ENCODE measurements around the gene LPP.

The LPP gene

DNA sequence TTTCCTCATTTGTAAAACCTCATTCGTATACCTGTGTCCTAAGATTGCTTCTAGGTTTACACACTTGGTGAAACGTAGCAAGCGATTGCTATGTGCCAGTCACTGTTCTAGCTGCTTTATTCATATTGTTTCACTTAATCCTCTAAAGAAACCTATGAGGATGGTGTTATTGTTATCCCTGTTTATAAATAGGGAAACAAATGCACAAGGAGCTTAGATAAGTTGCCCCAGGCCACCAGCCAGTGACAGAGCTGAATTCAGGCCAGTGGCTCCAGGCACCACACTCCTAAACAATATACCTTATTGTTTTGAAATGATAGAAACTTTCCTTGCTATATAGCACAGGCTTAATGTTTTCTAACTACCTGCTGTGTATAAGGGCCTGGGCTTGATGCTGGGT, 44.0 kb downstream of the LPP start:
- no peak for DNase-seq (ENCODE audit: low read depth)

DNA sequence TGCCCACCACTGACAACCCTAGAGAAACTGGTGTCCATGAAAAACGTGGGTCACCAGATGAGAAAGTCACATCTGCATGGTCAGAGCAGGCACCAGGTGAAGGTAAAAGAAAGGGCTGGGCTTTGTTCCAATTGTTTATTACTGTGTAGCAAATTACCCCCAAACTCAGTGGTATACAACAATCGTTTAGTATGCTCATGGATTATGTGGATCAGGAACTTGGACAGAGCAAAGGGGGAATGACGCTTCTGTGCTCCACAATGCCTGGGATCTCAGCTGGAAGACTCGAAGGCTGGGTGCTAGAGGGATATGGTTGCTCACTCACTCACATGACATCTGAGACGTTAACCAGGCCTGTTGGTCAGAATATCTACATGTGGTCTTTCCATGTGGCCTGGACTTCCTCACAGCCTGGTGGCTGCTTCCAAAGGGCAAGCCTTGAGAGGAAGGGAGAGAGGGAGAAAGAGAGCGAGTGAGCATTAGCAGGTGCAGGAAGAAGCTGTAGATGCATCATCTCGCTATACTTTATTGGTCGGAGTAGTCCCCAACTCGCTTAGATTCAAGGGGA, 44.9 kb downstream of the LPP start:
- DNase-seq (ENCODE audit: low read depth): no peak

DNA sequence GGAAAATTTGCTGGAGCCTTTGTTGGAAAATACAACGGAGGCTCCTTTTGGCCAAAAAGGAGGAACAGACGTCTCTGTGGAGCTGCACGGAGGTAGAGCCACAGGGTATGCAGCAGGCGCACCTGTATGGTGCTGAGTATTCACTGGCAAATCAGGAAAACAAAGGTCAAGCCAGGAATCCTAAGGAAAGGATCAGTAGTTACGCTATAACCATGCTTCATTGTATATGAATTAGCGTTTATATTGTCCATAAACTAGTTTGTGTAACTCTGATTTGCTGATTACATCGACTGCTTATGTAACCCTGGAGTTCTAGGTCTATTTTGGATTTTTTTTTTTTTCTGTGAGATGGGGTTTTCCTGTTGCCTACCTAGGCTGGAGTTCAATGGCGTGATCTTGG, 45.4 kb downstream of the LPP start:
- DNase-seq (ENCODE audit: low read depth): no peak

DNA sequence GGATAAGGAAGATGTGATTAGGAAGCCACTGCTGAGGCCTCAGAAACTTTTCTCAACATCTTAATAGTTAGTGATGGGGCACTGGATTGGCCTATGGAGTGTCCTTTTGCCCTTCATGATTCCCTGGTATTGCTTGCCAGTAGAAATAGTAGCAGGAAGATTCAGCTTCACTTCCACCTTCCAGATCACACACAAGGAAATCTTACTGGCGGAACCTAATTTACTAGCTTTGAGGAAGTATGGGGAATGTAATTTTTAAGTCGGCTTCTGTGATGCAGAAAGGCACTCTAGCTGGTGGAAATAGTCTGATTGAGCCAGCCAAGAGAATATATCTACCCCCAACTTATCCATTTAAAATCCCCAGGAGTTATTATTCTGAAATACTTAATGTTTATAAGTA, 46.5 kb downstream of the LPP start:
- no peak for DNase-seq (ENCODE audit: low read depth)

DNA sequence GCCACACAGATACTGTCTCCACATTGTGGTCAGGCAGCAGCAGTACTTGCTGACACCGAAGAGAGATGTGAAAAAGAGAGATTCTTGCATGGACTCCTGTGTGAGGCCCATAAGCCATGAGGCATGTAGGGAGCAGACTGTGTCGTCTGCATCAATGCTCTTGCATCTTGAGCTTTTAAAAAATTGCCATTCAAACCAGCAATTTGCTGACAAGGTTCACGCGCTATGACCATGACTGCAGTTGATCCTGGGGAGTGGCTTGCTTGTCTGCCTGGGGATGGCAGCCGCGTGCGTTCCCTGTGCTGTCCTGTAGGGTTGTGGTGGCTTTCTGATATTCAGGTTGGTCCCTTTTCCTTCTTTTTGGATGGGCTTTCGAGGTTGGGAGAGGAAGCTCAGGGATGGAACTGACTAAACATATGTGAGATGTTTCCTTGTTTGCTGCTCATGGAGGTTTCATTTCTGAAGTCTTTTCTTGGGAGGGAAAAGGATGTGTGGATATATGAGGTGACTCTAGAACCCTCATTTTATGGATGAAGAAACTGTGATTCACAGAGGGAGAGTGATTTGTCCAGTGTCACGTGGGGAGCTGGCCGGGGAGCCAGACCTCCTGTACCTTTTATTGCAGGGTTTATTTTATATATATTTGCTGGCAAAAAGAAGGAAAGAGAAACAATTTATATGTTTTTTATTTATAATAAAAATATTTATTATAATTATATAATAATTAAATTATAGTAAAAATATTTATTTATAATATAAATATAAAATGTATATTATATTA, 48.6 kb downstream of the LPP start:
- DNase-seq (ENCODE audit: low read depth): no peak

DNA sequence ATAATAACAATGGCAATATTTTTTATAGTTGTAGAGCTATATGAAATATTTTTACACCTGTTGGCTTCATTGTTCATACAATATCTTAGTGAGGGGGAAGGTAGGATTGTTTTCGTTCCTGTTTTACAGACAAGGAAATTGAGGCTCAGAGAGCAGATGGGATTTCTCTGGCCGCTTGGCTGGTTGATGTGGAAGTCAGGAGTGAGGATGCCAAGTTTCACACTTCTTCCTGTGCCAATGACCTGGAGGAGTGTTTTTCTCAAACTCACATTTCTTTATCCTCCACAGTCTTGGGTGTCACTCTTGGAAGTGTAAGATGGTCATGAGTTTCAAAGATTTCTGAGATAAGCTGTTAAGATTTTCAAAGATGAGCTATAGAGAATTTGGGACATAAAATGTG, 50.6 kb downstream of the LPP start:
- no peak for DNase-seq (ENCODE audit: low read depth)

DNA sequence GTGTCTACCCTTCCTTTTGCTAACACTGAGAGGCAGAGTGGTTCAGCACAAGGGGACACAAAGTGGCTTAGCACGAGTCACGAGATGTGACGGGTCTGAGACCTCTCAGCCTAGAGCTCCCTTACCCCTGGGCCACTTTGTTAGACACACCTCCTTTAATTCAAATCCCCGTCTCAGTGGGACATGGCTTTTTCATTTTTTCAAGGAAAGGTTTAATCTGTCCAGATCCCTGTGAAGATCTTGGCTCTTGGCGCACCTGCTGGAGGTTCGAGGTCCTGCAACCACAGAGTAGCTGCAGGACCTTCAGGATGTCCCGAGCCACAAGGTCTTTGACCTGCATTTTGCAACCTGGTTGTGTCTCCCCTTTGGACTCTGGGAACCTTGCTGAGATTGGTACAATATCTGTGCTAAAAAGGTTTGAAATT, 52.0 kb downstream of the LPP start:
- DNase-seq (ENCODE audit: low read depth): no peak

DNA sequence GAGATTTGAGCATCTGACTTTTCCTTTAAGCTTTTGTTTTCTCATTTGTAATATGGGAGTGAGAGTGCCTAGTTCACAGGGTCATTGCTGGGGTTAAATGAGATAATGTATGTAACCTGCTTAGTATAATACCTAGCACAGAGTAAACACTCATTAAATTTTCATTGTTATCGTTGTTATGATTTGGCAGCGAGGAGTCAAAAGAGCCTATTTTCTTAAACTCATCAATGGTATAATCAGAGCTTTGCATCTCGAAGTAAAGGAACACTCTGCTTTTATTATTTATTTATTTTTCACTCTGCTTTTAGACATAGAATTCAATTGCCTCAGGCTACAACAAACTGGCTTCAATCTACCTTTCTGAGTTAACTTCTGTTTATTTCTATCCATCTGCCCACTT, 52.8 kb downstream of the LPP start:
- no peak for DNase-seq (ENCODE audit: low read depth)

DNA sequence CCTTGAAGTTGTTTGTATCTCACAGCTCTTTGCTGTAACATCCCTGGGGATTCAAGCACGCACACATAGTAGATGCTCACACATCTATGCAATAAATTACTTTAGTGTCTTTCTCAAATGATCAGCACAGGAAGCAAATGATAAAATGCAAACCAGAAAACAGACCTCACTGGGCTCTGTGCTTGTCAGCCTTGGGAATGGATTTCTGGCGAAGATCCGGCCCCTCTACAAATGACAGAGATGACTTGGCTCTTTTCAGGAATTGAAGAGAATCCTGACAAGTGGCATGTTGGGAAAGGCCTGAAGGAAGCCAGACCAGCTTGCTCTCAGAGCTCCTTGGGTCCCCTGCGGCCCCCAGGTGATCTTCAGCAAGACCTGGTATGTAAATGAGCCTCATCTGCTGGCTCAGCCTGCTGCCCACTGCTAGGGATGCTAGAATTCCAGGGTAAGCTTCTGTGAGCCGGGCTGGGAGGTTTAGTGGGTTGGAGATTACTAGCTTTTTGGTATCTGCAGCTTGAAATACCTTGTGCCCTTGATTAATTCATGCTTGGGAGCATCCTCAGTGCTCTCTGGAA, 54.1 kb downstream of the LPP start:
- DNase-seq (ENCODE audit: low read depth): no peak

DNA sequence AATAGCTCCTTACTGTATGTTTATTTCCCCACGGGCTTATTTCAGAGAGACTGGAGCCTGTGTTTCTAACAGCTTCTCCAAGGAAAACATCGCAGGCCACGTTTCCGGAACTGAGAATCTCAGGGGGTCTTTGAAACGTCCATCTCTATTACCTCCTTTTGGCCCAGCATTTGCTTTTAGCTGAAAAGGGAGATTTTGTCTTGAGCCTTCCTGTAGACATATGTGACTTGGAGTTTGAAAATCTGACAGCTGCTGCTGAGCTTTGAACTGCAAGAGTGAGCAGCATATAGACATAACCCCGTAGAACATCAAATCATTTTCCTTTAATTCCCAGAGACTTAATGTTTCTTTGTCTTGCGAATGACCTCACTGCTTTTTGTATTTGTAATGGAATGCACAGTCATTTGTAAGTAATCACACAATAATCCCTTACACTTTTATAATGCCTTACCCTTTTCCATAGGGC, 54.6 kb downstream of the LPP start:
- no peak for DNase-seq (ENCODE audit: low read depth)

DNA sequence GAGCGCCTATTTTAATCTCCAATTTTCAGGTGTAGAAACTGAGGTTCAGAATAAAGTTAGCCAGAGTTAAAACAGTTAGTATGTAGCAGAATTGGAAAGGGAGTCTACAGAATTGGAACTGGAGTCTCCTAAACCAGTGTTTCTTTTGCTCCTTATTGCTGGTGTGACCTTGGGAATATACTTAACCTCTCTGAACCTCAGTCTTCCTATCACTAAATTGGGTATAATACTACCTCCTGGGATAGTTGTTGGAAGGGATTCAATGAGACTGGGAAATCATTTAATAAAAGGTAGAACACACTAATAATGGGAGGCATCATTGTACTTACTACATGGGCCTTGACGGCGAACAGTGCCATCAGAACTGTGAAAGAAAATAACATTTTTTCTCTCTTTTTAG, 55.1 kb downstream of the LPP start:
- DNase-seq (ENCODE audit: low read depth): no peak

DNA sequence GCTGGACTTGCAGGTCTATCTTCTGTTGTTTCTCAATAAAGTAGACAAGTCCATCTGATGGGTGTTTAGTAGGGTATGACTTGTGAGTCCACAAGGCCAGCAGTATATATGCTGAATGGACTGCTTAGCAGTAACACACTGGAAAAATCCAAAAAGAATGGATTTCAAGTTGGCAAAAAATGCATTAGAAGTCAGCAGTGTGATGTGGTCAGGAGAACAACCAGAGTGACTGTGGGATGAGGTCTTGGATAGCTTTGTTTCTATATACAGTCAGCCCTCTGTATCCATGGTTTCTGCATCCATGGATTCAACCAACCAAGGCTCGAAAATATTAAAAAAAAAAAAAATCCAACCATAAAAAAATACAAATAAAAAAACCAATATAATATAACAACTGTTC, 55.8 kb downstream of the LPP start:
- no peak for DNase-seq (ENCODE audit: low read depth)

DNA sequence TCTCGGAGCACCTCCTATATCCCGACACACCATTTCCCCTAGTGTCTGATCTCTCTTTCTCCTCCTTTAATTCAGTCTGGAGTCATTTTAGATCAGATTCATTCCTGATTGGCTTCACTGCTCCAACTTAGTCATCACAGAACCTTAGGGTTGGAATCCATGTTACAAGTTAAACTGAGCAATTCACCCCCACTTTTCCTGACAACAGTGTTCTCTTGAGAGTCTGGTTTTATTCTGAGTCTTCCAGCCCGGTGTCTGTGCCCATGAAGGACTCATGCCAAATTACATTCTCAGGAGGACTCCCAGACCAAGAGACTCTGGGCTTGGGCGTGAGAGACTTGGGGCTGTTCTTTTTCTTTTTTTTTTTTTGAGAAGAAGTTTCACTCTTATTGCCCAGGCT, 57.5 kb downstream of the LPP start:
- no peak for DNase-seq (ENCODE audit: low read depth)

DNA sequence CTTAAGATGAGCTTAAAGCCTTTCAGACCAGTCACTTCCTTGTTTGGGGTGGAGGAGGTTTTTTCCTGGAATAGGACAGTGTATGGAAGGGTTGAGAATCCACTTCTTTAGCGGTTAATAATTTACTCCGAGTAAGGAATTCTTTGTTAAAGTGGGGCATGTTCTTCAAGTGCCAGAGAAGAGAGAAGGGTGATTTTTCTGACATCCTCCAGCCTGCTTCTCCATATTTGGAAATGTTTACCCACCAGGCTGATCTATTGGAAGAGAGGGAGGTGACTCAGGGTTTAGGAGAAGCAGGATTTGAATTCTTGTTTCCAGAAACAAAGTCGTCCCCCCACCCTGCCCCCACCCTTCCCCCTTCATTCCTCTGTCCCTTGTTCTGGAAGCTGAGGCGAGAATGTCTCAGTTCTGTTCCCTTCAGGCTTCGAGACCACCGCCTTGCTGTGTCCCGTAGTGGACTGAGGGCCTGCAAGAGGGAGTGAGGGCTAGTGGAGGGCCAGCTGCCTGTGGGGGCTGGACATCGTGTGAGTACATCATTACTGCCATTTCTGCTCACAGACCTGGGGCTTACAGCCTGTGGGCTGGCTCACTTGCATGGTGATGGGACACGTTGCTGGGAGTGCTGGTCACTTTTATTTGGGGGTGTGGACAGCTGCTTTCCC, 58.5 kb downstream of the LPP start:
- DNase-seq (ENCODE audit: low read depth): no peak

DNA sequence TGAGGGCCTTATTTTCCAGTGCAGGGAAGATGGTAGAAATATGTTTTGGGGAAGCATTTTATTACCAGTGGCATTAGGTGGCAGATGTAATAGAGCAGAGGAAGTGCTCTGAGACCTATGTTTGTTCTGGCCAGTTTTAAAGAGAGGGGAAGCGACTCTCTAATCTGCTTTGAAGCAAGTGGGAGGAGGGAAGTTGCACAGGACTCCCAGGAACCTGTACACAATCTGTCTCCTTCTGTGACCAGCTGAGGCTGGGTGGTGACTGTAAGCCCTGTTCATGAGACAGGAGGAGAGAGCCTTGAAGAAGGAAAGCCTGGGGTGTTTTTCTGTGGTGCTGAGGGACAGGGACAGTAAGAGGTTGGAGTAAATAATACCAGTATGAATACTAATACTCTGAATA, 60.5 kb downstream of the LPP start:
- DNase-seq (ENCODE audit: low read depth): no peak

DNA sequence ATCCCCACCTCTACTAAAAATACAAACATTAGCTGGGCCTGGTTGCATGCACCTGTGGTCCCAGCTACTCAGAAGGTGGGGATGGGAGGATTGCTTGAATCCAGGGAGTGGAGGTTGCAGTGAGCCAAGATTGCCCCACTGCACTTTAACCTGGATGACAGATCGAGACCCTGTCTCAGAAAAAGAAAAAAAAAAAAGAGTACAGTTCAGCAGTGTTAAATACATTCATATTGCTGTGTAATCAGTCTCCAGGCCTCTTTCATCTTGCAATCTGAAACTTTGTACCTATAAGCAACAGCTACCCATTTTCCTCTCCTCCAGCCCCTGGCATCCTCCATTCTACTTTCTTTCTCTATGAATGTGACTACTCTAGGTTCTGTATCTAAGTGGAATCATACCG, 61.2 kb downstream of the LPP start:
- DNase-seq (ENCODE audit: low read depth): no peak

DNA sequence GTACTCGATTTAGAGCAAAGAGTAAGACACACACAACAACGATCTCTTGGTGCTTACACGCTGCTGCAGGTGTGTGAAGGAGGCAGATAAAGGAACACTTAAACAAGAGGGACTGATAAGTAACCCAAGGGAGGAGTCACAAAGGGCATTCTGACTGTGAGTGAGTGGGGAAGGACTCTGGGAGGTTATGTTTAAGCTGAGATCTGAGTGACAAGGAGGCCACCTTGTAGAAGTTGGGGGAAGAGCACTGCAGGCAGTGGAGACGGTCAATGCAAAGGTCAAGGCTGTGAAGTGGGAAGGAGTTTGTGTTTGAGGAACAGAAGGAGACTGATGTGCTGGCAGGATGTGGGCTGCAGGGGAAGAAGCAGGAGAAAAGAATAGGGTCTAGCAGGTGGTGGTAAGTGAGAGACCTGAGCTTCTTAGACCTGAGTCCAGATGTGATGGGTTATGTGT, 63.1 kb downstream of the LPP start:
- DNase-seq (ENCODE audit: low read depth): no peak

DNA sequence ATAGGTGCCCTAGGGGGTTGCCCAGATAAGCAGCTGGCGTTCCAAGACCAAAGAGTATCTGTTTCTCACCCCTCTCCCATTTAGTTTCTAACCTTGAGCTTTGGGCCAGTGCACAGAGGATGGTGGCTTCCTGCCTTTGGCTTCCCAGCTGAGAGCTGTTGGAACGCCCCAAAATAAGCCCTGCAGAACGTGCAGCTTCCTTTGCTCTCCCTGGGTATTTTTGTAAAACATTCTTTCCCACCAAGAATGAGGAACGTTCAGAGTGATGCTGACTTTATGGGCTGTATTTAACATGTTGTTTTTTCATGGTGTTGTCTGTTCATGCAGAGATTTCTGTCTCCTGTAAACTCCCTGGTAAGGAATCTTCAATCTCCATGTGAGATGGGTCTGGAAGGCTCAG, 63.8 kb downstream of the LPP start:
- no peak for DNase-seq (ENCODE audit: low read depth)

DNA sequence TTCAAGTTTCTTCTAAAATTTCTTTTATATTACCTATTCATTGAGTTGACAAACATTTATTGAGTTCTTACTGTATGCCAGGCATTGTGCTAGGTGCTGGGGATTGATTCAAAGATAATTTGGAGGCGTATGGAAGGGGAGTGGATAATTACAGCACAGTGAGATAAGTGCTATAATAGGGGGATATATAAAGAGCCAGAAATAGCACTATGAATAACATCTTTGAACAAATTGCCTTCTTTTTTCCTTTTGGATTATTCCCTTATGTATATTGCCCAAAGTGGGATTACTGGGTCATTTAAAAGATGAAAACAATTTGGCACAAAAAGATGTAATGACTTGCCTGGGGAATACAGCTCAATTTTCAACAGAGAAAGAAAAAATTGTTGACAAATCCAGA, 64.6 kb downstream of the LPP start:
- no peak for DNase-seq (ENCODE audit: low read depth)

DNA sequence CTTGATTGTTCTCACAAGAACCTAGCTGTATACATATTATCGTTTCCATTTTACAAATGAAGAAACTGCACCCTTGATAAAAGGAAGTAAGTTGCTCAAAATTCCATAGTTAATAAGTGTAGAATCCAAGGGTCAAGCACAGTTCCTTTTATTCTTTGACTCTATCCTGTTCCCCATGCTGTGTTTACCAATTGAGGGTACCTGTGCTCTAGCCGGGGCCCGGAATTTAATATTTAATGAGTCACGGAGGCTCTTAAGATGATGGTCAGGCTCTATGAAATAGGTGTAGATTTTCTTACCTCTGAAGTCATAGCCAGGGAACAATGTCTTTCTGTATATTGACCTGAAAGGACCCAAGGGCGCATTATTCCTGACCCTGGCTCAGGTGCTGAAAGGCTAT, 65.2 kb downstream of the LPP start:
- DNase-seq (ENCODE audit: low read depth): no peak

DNA sequence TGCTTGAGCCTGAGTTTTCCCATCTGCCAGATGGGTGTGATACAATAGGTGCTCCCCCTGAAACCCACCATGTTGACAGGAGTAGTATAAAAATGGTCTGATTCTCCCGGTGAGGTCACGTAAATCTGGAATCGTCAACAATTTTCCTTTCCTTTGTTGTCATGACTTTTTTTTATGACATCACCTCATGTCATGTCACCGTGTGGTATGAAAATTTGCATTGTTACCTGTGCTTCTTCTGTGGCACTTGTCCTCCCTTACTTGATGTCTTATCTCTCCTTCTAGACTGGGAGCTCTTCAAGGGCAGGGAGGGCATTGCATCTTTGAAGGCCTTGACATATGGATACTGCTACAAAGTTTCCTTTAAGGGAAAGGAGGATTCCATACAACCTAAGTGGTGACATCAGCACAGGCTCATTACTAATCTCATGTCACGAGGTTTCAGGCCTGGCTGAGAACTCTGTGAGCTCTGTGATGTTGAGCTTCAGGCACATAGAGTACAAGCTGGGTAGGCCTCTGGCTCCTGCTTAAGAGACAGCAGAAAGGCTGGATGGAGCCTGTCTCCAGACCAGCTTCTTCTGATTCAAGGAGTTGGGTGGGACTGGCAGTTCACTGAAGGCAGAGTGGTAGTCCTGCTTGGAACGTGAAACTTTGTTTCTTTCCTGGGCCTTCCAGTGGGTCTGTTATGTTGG, 66.3 kb downstream of the LPP start:
- DNase-seq (ENCODE audit: low read depth): no peak

DNA sequence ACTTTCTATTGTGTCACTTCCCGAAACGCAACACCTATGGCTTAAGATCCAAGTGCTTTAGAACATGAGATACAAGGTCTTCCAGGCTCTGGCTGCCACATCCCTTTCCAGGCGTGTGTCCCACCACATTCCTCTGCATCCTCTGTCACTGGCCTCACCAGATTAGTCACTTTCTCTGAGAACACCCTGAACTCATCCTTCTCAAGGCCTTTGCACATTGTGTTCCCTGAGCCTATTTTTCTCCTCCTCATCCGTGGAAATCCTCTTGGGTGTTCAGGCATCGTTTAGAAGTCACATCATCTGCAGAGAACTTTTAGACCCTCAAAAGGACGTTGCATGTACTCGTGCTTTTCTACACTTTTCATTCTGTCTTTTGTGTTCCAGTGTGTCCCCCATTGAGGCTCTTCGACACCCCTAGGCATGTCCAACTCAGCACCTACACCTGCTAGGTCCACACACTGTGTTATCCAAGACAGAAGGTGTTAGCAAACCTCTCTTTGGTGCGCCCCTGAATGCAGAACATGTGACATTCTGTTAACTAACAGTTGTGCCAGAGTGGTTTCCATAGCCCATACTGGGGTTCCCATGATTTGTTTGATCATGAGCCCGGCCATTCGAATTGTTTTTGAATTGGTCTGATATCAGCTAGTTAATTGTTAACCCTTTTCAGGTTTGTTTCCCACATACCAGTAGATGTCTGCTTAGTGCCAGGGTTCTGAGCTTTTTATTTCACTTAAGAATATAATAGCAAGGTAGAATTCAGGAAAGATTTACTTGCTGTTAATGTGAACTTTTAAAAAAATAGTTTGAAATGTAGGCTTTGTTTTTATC, 67.2 kb downstream of the LPP start:
- DNase-seq (ENCODE audit: low read depth): no peak

Measured in activated gamma-delta T cell treated with anti-CD3 and anti-CD28 coated beads, Interleukin-2, amount 50 U/mL, for 16 hours (primary cell).